Liver (tissue), 9 donors: ENCODE data around the gene PGAM2. TPM values are rescaled to one million over a fixed set of nuclear protein-coding genes. Genes with fewer than 3 reads are reported as not detected.

Experiments used
- DNase-seq: peaks from one replicate; pipeline ENCODE4 v3.0.0-alpha.2; 2017; ENCODE audit warnings: low spot score
- H3K27ac ChIP-seq, 2 donors: one replicate each; pipeline ENCODE4 v1.7.0; 2013; ENCODE audit warnings: inconsistent platforms in 2 of 2, low read length in 2 of 2, control low read depth in 1 of 2, low read depth in 1 of 2, mild to moderate bottlenecking in 1 of 2
- H3K27me3 ChIP-seq, 4 donors: one replicate each; pipeline versions ENCODE4 v1.6.1 to v1.7.0; 2013; ENCODE audit warnings: low read length in 3 of 4, inconsistent platforms in 1 of 4, mild to moderate bottlenecking in 1 of 4, moderate library complexity in 1 of 4; ENCODE audit not compliant: control insufficient read depth in 4 of 4, insufficient read depth in 4 of 4
- H3K36me3 ChIP-seq, 4 donors: one replicate each; pipeline versions ENCODE4 v1.6.1 to v1.7.0; 2013; ENCODE audit warnings: low read length in 3 of 4, mild to moderate bottlenecking in 3 of 4, low read depth in 1 of 4, moderate library complexity in 1 of 4; ENCODE audit not compliant: control insufficient read depth in 4 of 4, insufficient read depth in 3 of 4
- H3K4me1 ChIP-seq, 4 donors: one replicate each; pipeline versions ENCODE4 v1.6.1 to v1.7.0; 2013; ENCODE audit warnings: low read length in 3 of 4, mild to moderate bottlenecking in 3 of 4, moderate library complexity in 1 of 4; ENCODE audit not compliant: control insufficient read depth in 4 of 4, insufficient read depth in 4 of 4
- H3K4me3 ChIP-seq, 3 donors: one replicate each; pipeline versions ENCODE4 v1.6.1 to v1.7.0; 2013; ENCODE audit warnings: low read length in 3 of 3, control low read depth in 1 of 3, low read depth in 1 of 3, mild to moderate bottlenecking in 1 of 3
- H3K9ac ChIP-seq, 2 donors: one replicate each; pipeline ENCODE4 v1.7.0; 2013; ENCODE audit warnings: low read length in 2 of 2, mild to moderate bottlenecking in 2 of 2, moderate library complexity in 2 of 2, control low read depth in 1 of 2, low read depth in 1 of 2
- H3K9me3 ChIP-seq, 4 donors: one replicate each; pipeline versions ENCODE4 v1.6.1 to v1.7.0; 2013; ENCODE audit warnings: low read length in 3 of 4; ENCODE audit not compliant: control insufficient read depth in 4 of 4
- ATF3 ChIP-seq: IDR thresholded peaks from 2 replicates; pipeline ENCODE4 v1.6.1; 2016; ENCODE audit warnings: antibody characterized with exemption
- CTCF ChIP-seq: fragments of 150-350 bp; IDR thresholded peaks from 2 replicates; pipeline ENCODE4 v1.5.1; 2017; ENCODE audit warnings: improper control_type of control experiment, low read depth, low read length; ENCODE audit not compliant: missing input control
- EGR1 ChIP-seq, 2 donors: IDR thresholded peaks; 2 replicates each; pipeline ENCODE4 v1.6.1; 2016 to 2018; ENCODE audit warnings: antibody characterized with exemption in 2 of 2, low read depth in 2 of 2
- FOXA1 ChIP-seq: IDR thresholded peaks from 2 replicates; pipeline ENCODE4 v1.6.1; 2016; ENCODE audit warnings: antibody characterized with exemption
- FOXA2 ChIP-seq: IDR thresholded peaks from 2 replicates; pipeline ENCODE4 v1.6.1; 2016; ENCODE audit warnings: antibody characterized with exemption
- HNF4A ChIP-seq, 2 donors: conservative IDR thresholded peaks; 2 replicates each; pipeline ENCODE4 v1.6.1; 2016; ENCODE audit warnings: antibody characterized with exemption in 2 of 2, mild to moderate bottlenecking in 2 of 2
- JUND ChIP-seq, 2 donors: IDR thresholded peaks; 2 replicates each; pipeline ENCODE4 v1.6.1; 2016; ENCODE audit warnings: antibody characterized with exemption in 2 of 2
- MAX ChIP-seq: IDR thresholded peaks from 2 replicates; pipeline ENCODE4 v1.6.1; 2016; ENCODE audit warnings: antibody characterized with exemption
- NR2F2 ChIP-seq: IDR thresholded peaks from 2 replicates; pipeline ENCODE4 v1.6.1; 2016; ENCODE audit warnings: antibody characterized with exemption
- RAD21 ChIP-seq, 2 donors: IDR thresholded peaks; 2 replicates each; pipeline ENCODE4 v1.6.1; 2016; ENCODE audit warnings: antibody characterized with exemption in 2 of 2, mild to moderate bottlenecking in 2 of 2
- REST ChIP-seq: IDR thresholded peaks from 2 replicates; pipeline ENCODE4 v1.6.1; 2016; ENCODE audit warnings: antibody characterized with exemption, mild to moderate bottlenecking
- SP1 ChIP-seq: IDR thresholded peaks from 2 replicates; pipeline ENCODE4 v1.6.1; 2018; ENCODE audit warnings: antibody characterized with exemption, mild to moderate bottlenecking
- TAF1 ChIP-seq: conservative IDR thresholded peaks from 2 replicates; pipeline ENCODE4 v1.6.1; 2016; ENCODE audit warnings: antibody characterized with exemption, mild to moderate bottlenecking
- YY1 ChIP-seq: IDR thresholded peaks from 2 replicates; pipeline ENCODE4 v1.6.1; 2016; ENCODE audit warnings: antibody characterized with exemption, mild to moderate bottlenecking
- ZBTB33 ChIP-seq: IDR thresholded peaks from 2 replicates; pipeline ENCODE4 v1.6.1; 2016; ENCODE audit warnings: antibody characterized with exemption
- WGBS: extraction: QIAGEN DNeasy Blood & Tissue Kit; methylation state at CpG from one replicate; pipeline ENCODE4 v1.1.7; 2013; 5-methylcytosine and 5-hydroxymethylcytosine counted together
- polyA plus RNA-seq, 2 donors: library from polyadenylated mRNA; stranded (reverse) in 1 of 2; unstranded in 1 of 2; fragments of 200-250 nt in 1 of 2; fragments of >200 nt in 1 of 2; fragmentation: Nextera tagmentation in 1 of 2; extraction: Ambion mirVana in 1 of 2; gene quantifications; one replicate each; pipeline versions ENCODE4 v1.2.1 to v1.2.3, GENCODE V29; 2013 to 2015
- total RNA-seq, 2 donors: library from RNA; depleted of rRNA; stranded (reverse); fragments of >200 nt; gene quantifications; one replicate each; pipeline ENCODE4 v1.2.3, GENCODE V29; 2014
- donor health status: healthy.
- donor health status: healthy.
- donor health status: healthy.
- donor health status: healthy.
- donor health status: healthy.

PGAM2 gene
- total and polyA plus RNA-seq, 4 donors, result 0.13 to 2.3 (median 0.49) TPM

GRCh38 chr7:44084701-44085100 is 19.3 kb upstream of the PGAM2 start:
- Histone ChIP-seq H3K9me3 (no peaks in the 10 kb centered on the region), H3K4me3 (no peak overlapping the region), H3K36me3 (peaks cover 0 to 8% (median 1%) of the 10 kb centered on the region in 4 donors), H3K4me1 (peaks cover 4 to 37% (median 21%) of the 10 kb centered on the region in 4 donors), H3K27ac (no peak overlapping the region), H3K27me3 (no peaks in the 10 kb centered on the region), H3K9ac (no peak overlapping the region)
- DNase-seq, result no peak
- TF ChIP-seq REST, result no peak
- 82% methylated on average over 4 of the region's 4 CpGs for WGBS

- H3K9me3 ChIP-seq, result no peaks in the 10 kb centered on the region
- H3K36me3 ChIP-seq, result peaks cover 3 to 17% (median 6%) of the 10 kb centered on the region in 4 donors
- H3K4me3 ChIP-seq, result no peak overlapping the region
- 97% methylated on average over 3 of the region's 3 CpGs for WGBS
- H3K4me1 ChIP-seq, result peaks cover 4 to 33% (median 20%) of the 10 kb centered on the region in 4 donors
- no peak overlapping the region for H3K27ac ChIP-seq
- DNase-seq, result no peak
- no peak overlapping the region for H3K9ac ChIP-seq
- TF ChIP-seq ATF3, result no peak
- TF ChIP-seq ZBTB33, result no peak
- no peak for TF ChIP-seq YY1
- no peak for TF ChIP-seq TAF1
- no peak for TF ChIP-seq EGR1 (IDR thresholded peaks at IDR 0.05; ENCODE audit: low read depth in 2 of 2)
- TF ChIP-seq FOXA2, result no peak
- TF ChIP-seq FOXA1, result no peak
- no peak for TF ChIP-seq JUND (IDR thresholded peaks at IDR 0.05)
- no peak for TF ChIP-seq CTCF
- no peak for TF ChIP-seq NR2F2
- no peak for TF ChIP-seq HNF4A (conservative IDR thresholded peaks at IDR 0.05)
- no peak for TF ChIP-seq SP1
- no peak for TF ChIP-seq REST
- TF ChIP-seq MAX, result no peak
- TF ChIP-seq RAD21 (IDR thresholded peaks at IDR 0.05), result no peak
- no peaks in the 10 kb centered on the region for H3K27me3 ChIP-seq
Measured at GRCh38 chr7:44083796-44084195, 18.4 kb upstream of the PGAM2 start.
